HG03039 (cell line): ENCODE results near the gene RXFP3.
A peak's percentile ranks its signal among the peaks of the same experiment; 100 is the strongest.
"Not testable (repeated sequence)": the region's sequence is repeated elsewhere in the genome, so short reads cannot be mapped to it uniquely, and the experiment has no call there.

ENCODE experiments used
- ATAC-seq: cut with Tn5 transposase; IDR thresholded peaks from one replicate; pipeline ENCODE4 v1.9.1; 2021; ENCODE audit warnings: mild to moderate bottlenecking, moderate library complexity; ENCODE audit not compliant: unreplicated experiment

The RXFP3 gene

GRCh38 chr5:33936381-33937016 is at the start of gene RXFP3:
RXFP3 (plus strand) TSS chr5:33936386; CDS start chr5:33936741, 355 bp downstream.
- no peak for ATAC-seq

GRCh38 chr5:33887268-33887667 is 48.9 kb upstream of the RXFP3 start:
- no peak for ATAC-seq

- no peak for ATAC-seq
These were observed 47.6 kb upstream of the RXFP3 start for GRCh38 chr5:33888587-33888986.

GRCh38 chr5:33890131-33891032 is 45.8 kb upstream of the RXFP3 start:
- ATAC-seq, result no peak

DNA sequence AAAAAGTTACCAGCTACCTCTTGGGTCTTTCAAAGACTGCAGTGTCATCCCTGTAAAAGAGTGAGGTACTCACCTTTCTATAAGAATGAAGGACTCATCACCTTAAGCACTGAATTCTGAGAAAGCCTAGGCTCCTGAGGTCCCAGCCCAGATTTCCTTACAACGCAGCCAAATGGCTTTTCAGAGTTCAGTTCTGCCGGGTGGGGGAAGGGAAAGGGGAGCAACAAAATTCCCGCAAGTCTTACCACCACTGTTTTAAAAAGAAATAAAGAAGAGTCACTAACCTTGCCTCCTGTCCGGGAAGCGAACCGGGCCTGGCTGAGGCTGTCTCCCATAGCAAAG is 44.8 kb upstream of the RXFP3 start:
- ATAC-seq, result no peak

DNA sequence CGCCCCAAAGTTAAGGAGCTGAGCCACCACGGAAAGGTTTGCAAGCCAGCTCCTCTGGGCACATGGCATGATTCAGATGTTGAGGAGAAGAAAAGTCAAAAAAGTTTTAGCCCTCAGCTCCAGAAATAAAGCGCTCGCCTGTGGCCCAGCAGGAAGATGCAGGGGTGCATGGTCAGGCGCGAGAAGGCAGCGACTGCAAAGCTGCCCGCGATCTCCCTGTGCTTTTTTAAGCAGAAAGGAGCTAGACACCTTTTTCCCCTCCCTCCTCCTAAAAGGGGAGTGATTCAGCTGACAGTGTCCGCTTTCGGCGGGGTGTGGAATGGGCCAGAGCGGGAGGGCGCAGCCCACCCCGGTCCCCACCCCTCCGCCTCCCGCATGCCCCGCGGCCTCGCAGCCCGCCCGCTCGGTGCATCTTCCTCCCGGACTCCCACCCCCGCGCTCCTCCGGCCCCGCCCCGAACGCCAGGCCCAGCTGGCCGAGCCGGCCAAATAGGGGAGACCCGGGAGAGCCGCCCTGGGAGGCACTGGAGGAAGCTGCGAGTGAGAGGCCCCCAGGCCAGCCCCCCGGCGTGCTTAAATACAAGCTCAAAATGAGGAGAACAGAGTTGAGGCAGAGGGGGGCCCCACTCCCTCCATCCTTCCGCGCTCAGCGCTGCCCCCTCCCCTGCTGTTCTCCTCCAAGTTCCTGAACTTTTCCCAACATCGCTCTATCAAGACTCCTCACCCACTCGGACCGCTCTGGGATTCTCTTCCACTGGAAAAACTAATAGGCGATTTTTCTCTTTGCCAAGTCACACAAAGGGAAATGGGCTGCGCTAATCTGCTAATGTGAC is 44.2 kb upstream of the RXFP3 start, which contains the start of gene ADAMTS12:
Gene ADAMTS12 (minus strand): TSS at position 203 of the 832 bp plus-strand sequence. CDS start 134 bp downstream, at position 69.
- no peak for ATAC-seq

GRCh38 chr5:33892620-33893137 is 43.5 kb upstream of the RXFP3 start:
- no peak for ATAC-seq

DNA sequence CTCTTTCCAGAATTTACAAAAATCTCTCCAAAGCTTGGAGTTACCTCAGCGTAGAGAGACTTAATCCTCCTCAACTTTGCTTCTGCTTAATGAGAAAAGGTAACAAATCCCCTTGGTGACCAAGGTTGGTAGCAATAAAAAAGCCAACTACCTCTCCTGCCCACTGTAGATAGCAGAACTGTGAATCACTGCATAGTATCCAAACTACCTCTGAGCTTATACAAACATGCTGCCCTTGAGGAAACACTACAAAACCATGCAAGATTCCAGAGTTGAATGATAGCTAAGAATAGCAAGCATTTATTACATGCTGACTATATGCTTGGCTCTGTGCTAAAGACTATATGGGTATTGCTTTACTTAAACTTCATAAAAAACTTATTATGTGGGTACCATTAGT is 41.6 kb upstream of the RXFP3 start:
- ATAC-seq, result no peak

GRCh38 chr5:33901156-33901555 is 35.0 kb upstream of the RXFP3 start:
- ATAC-seq, result no peak

DNA sequence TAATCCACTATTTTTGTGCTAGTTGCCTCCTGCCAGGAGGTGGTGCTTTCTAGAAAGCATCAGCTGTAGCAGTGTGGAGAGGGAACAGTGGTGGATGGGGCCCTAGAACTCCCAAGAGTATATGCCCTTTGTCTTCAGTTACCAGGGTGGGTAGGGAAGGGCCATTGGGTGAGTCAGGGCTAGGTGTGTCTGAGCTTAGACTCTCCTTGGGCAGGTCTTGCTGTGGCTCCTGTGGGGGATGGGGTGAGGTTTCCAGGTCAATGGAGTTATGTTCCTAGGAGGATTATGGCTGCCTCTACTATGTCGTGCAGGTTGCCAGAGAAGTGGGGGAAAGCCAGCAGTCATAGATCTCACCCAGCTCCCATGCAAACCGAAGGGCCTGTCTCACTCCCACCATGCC is 33.1 kb upstream of the RXFP3 start:
- ATAC-seq, result no peak

GRCh38 chr5:33905381-33905780 is 30.8 kb upstream of the RXFP3 start:
- no peak for ATAC-seq

- not testable (repeated sequence) for ATAC-seq
These were observed 29.9 kb upstream of the RXFP3 start for GRCh38 chr5:33906248-33906647.

GRCh38 chr5:33914844-33915243 is 21.3 kb upstream of the RXFP3 start:
- ATAC-seq, result not testable (repeated sequence)

GRCh38 chr5:33921002-33921401 is 15.2 kb upstream of the RXFP3 start:
- no peak for ATAC-seq

DNA sequence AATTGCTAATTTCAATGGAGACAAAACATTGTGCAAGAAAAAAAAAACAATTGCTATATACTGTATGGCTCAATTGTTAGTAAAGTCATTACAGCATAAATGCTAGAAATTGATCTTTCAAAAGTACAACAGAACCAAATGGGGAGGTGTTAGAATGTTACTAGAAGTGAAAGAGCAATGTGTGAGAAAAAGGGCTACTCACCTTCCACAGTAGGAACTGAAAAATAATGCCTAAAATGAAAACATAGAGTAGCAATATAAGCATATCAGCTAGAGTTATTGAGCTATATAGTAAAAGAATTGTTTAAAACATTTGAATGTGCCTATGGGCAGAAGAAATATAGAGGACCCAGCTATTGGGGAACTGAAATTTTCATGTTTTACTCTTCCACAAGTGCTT is 10.9 kb upstream of the RXFP3 start:
- no peak for ATAC-seq

- no peak for ATAC-seq
These were observed 8.5 kb upstream of the RXFP3 start for GRCh38 chr5:33927685-33928084.

DNA sequence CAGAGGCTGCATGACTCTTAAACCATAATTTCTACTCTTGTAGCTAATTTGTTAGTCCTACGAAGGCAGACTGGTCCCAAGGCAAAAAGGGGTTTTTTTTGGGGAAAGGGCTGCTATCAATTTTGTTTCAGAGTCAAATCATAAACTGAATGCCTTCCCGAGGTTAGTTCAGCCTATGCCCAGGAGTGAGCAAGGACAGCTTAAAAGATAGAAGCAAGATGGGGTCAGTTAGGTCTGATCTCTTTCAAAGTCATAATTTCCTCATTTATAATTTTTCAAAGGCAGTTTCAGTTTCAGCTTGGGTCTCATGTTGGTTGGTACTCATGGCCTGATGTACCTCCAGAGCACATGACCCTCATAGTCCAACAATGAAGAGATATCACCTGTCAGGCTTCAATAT is 7.9 kb upstream of the RXFP3 start:
- ATAC-seq, result no peak

DNA sequence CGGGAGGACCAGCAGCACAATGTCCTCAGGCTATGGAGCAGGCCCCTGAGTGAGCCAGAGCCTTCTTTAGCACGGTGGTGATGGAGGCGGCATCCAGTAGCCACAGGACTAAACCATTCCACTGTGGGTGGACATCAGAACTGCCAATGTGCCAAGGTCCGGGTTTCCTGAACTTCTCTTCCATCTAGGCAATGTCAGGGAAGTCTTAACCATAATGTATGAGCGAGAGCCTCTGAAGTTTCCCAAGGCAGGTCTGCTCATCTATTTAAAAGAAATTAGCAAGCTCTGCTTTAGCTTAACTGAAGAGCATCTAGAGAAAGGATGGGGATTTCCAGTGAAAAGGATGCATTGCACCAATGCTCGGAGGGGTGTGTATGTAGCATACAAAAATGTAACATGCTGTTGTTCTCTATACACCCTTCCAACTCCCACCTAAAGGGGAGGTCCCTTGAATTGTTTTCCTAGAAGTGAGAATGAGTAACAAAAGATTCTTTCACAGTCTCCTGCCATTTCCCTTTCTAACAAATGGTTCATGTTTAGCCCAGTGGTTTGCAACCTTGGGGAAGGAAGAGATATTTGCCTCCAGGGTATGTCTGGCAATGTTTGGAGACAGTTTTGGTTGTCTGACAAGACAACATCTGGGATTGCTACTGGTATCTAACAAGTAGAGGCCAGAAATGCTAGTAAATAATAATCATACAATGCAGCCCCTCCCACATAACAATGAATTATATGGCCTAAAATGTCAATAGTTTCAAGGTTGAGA is 6.1 kb upstream of the RXFP3 start:
- no peak for ATAC-seq

GRCh38 chr5:33931136-33931535 is 5.0 kb upstream of the RXFP3 start:
- no peak for ATAC-seq

GRCh38 chr5:33933723-33934169 is 2.4 kb upstream of the RXFP3 start:
- ATAC-seq, result peak; percentile 90
